Heart left ventricle (tissue), 13 donors: ENCODE measurements around the gene FLRT1.

Source experiments
- POLR2A ChIP-seq, 2 donors: fragments of 450-650 bp; IDR thresholded peaks; one replicate each; pipeline ENCODE4 v1.6.1; 2017; ENCODE audit warnings: antibody characterized with exemption in 2 of 2, mild to moderate bottlenecking in 2 of 2, moderate library complexity in 2 of 2
- TF ChIP-seq, protein P1 (sequence below), 12 donors: fragments of 200-600 bp; sonication (generic) in 4 of 12; IDR thresholded peaks; one replicate each; pipeline versions ENCODE4 v1.5.0 to v1.8.0; 2018 to 2022; ENCODE audit warnings: antibody characterized with exemption in 12 of 12, mild to moderate bottlenecking in 5 of 12
- donor health status: ischemic (EF 13 %, LVEDD 7.1; RV severe dilation, severe dysfunction).
- donor health status: DM: no; HTN: yes; CAD: no.
- donor health status: DM: no; HTN: no; CAD: no.
- donor health status: ischemic (EF 25% LVEDD 6.9; RV normal size, moderate dysfunction).
- donor health status: ischemic (EF 25% LVEDD 5.7; RV mildly dilated, moderate dysfunction).
- donor health status: ischemic (EF 35%, LVEDD 5.7; RV mildly dilated, moderate dysfunction).
- donor health status: nonischemic (EF 11% LVEDD 7.7; RV severe dilation, severe dysfunction).
- donor health status: DM: yes; HTN: yes; CAD: no.
- donor health status: PGD.
- donor health status: ischemic (EF 29% LVEDD 5.4; RV normal size, mild dysfunction).
- donor health status: nonischemic (EF 23%, LVEDD 6.1; RV moderate dilation, normal function).

DNA sequence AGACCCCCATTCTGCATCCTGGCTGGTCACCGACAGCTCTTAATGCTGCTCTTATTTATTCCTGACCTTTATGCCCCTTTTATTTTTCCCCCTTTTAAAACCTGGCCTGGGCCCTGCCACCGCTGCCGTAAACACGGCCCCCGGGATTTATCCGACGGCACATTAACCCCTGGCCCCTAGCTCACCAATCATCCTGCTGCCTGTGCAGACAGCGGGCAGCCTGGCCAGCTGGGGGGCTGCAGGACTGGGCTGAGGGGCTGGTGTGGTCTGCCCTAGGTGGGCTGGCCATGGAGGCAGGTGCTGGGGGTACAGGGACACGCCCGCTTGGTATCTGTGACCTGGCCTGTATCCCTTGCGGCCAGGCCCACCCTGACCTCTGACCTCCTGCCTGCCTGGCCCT, 21.4 kb upstream of the FLRT1 start:
- TF ChIP-seq, protein P1, sequence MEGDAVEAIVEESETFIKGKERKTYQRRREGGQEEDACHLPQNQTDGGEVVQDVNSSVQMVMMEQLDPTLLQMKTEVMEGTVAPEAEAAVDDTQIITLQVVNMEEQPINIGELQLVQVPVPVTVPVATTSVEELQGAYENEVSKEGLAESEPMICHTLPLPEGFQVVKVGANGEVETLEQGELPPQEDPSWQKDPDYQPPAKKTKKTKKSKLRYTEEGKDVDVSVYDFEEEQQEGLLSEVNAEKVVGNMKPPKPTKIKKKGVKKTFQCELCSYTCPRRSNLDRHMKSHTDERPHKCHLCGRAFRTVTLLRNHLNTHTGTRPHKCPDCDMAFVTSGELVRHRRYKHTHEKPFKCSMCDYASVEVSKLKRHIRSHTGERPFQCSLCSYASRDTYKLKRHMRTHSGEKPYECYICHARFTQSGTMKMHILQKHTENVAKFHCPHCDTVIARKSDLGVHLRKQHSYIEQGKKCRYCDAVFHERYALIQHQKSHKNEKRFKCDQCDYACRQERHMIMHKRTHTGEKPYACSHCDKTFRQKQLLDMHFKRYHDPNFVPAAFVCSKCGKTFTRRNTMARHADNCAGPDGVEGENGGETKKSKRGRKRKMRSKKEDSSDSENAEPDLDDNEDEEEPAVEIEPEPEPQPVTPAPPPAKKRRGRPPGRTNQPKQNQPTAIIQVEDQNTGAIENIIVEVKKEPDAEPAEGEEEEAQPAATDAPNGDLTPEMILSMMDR (IDR thresholded peaks at IDR 0.05) = no peak
- TF ChIP-seq POLR2A (IDR thresholded peaks at IDR 0.05) = no peak
